ENCODE results near the gene ATXN1.
A peak's percentile ranks its signal among the peaks of the same experiment; 100 is the strongest.

Gene ATXN1

DNA sequence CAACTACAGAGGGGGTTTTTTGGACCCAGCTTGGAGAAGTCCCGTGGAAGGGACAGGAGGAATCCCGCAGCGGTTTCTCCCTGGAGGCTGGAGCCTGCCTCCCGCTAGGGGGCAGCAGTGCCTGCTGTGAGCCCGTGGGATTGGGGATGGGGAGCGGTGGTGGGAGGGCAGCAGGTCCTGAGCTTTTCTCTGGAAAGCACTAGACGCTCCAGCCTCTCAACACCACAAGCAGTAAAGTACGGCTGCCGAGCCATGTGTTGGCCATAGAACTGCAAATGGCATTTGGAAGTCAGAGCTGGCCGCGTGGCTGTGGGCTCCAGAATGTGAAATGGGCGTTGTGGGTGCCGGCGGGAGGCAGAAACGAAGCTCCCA lies 475.1 kb downstream of the ATXN1 start:
- TF ChIP-seq, protein P1, sequence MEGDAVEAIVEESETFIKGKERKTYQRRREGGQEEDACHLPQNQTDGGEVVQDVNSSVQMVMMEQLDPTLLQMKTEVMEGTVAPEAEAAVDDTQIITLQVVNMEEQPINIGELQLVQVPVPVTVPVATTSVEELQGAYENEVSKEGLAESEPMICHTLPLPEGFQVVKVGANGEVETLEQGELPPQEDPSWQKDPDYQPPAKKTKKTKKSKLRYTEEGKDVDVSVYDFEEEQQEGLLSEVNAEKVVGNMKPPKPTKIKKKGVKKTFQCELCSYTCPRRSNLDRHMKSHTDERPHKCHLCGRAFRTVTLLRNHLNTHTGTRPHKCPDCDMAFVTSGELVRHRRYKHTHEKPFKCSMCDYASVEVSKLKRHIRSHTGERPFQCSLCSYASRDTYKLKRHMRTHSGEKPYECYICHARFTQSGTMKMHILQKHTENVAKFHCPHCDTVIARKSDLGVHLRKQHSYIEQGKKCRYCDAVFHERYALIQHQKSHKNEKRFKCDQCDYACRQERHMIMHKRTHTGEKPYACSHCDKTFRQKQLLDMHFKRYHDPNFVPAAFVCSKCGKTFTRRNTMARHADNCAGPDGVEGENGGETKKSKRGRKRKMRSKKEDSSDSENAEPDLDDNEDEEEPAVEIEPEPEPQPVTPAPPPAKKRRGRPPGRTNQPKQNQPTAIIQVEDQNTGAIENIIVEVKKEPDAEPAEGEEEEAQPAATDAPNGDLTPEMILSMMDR (IDR thresholded peaks at IDR 0.05; ENCODE audit: extremely low read depth, missing control alignments) = peak; percentile 97
- DNase-seq (ENCODE audit: low spot score) = peak; percentile 77

DNA sequence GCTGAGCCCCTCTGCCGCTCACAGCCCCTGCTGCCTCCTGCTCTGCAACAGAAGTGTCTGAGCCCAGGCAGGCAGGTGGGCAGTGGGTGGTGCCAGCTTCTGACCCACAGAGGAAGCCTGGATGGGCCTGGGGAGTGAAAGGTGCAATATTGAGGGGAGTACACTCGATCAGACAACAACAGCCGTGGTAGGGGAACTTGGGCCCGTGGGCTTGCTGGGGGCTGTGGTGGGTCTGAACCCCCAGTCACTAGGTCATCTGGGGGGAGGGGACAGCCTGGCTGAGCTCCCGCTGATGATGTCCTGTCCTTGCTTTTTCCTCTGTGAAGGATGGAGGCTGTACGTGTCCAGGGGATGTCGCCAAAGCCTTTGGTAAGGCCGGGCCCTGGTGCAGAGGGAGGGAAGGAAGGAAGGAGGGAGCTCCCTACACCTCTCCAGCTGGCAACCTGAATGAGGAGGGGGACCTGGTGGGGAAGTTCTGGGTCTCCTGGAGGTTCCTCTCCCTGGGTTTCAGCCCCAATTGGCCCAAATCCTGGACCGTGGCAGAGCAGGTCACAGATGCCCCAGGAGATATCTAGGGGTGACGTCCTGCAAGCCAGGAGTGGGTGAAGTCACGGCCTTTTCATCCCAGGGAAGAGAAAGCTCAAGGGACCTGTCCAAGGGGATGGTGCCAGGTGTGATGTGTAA lies 475.7 kb downstream of the ATXN1 start:
- TF ChIP-seq, protein P1 (IDR thresholded peaks at IDR 0.05; ENCODE audit: extremely low read depth, missing control alignments) = no peak
- no peak for DNase-seq (ENCODE audit: low spot score)

DNA sequence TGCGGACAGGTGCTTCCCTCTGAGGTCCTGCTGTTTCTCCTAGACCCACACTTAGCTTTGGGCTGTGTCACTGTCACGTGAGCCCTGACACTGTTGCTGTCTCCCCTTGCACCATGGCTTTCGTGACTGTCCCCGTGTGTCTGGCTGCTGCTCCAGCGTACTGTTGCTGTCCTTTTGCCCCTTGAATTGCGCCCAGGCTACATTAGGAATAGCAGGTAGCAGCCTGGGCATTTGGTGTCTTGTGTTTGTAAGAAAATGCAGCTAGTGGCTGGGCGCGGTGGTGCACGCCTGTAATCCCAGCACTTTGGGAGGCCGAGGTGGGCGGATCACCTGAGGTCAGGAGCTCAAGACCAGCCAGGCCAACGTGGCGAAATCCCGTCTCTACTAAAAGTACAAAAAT lies 476.8 kb downstream of the ATXN1 start:
- no peak for DNase-seq (ENCODE audit: low spot score)
- TF ChIP-seq, protein P1 (IDR thresholded peaks at IDR 0.05; ENCODE audit: extremely low read depth, missing control alignments) = no peak

DNA sequence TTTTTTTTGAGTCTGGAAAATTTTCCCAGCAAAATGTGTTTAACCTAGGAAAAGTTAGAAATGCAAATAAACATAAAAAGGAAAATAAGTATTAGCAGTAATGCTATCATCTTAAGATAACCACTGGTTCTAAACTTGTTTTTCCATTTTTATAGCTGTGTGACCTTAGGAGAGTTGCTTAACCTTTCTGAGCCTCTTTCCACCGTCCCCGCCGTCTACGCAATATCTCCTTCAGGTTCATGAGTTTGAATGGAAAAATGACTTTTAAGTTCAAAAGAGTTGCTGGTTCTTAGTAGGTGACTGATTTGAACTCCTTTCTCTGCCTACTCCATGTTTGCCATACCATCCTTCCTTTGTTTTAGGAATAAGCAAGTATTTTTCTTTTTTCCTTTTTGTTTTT lies 478.9 kb downstream of the ATXN1 start:
- TF ChIP-seq, protein P1 (IDR thresholded peaks at IDR 0.05; ENCODE audit: extremely low read depth, missing control alignments) = no peak
- no peak for DNase-seq (ENCODE audit: low spot score)

DNA sequence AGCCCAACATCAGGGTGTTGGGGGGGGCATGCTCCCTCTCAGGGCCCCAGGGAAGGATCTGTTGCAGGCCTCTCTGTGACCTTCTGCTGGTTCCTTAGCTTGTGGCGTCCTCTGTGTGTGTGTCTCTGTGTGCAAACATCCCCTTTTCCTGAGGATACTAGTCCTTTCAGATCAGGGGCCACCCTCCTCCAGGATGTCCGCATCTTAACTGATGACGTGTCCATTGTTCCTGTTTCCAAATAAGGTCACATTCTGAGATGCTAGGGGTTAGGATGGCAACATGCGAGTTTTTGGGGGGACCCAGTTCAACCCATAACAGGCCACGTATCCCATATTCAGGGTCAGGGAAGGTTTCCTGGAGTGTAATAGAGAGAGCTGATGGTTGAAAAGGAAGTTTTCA lies 482.0 kb downstream of the ATXN1 start:
- TF ChIP-seq, protein P1 (IDR thresholded peaks at IDR 0.05; ENCODE audit: extremely low read depth, missing control alignments) = no peak
- no peak for DNase-seq (ENCODE audit: low spot score)

DNA sequence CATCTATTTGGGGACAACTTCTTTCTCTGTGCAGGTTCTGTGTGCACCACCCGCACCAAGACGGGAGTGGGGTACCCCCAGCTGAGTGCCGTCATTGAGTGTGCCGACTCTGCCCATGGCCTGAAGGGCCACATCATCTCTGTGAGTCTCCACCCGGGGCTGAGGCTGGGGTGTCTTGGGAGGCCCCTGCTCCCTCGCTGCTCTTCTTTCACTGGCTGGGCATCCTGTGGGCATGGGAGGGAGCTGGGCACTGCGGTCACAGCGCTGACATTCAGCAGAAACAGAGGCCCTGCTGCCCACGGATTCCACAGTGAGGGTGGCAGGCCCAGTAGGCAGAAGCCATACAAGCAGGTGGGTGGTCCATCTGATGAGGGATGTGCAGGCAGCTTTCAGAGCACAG lies 482.5 kb downstream of the ATXN1 start:
- TF ChIP-seq, protein P1 (IDR thresholded peaks at IDR 0.05; ENCODE audit: extremely low read depth, missing control alignments) = no peak
- DNase-seq (ENCODE audit: low spot score) = no peak

DNA sequence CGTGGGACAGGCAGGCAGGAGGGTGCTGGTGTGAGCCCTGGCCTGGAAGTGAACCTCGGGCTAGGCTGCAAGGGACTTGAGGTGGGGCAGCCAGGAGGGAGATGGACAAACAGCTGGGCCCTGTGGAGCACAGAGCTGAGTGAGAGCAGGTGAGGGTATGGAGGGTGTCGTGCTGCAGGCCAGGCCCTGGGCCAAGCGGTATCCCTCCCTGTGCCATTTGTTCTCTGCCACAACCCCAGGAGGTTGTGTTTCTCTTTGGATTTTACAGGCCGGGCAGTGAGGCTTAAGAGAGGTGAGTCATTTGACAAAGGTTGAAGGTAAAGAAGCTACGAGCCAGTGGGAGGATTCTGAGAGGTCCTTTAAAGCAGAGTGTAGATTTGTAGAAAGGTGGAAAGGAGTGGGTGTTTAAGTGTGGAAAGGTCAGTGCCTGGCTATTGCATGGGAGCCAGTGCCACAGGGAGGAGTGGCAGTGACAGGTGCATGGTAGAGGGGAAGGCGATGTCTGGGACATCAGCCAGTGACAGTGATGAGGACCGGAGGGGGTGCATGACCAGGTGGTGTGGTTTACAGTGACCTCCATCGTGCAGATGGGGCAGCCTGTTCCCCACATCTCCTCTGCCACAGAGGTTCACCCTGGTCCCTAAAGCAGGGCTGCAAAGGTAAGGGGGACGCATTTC lies 483.1 kb downstream of the ATXN1 start:
- TF ChIP-seq, protein P1 (IDR thresholded peaks at IDR 0.05; ENCODE audit: extremely low read depth, missing control alignments) = no peak
- no peak for DNase-seq (ENCODE audit: low spot score)
